Natural killer cell (primary cell): Measurements from ENCODE around the gene PTPRN. TPM values are rescaled to one million over a fixed set of nuclear protein-coding genes. Genes with fewer than 3 reads are reported as not detected.
A peak's percentile ranks its signal among the peaks of the same experiment; 100 is the strongest.

Source experiments
- ATAC-seq, 3 donors: fragments of 150-1000 bp in 2 of 3; fragments of 200-7000 bp in 1 of 3; cut with Tn5 transposase; 1 replicate in 1 of 3; 2 replicates in 2 of 3; pipeline ENCODE4 v1.10.0; 2021; ENCODE audit warnings: mild to moderate bottlenecking in 2 of 3, moderate library complexity in 2 of 3
- DNase-seq, 2 donors: peaks; one replicate each; pipeline versions ENCODE4 v3.0.0 to v3.0.0-alpha.2; 2013 to 2021; ENCODE audit warnings: mixed read lengths in 1 of 2
- H3K27ac ChIP-seq: one replicate; pipeline ENCODE4 v1.5.1; 2013; ENCODE audit warnings: mild to moderate bottlenecking, low read length
- H3K27me3 ChIP-seq: one replicate; pipeline ENCODE4 v1.6.1; 2013; ENCODE audit warnings: low read length; ENCODE audit not compliant: control insufficient read depth, insufficient read depth
- H3K36me3 ChIP-seq: one replicate; pipeline ENCODE4 v1.6.1; 2013; ENCODE audit warnings: low read length; ENCODE audit not compliant: control insufficient read depth, insufficient read depth
- H3K4me1 ChIP-seq: one replicate; pipeline ENCODE4 v1.6.1; 2013; ENCODE audit warnings: low read length; ENCODE audit not compliant: control insufficient read depth, insufficient read depth
- H3K4me3 ChIP-seq: one replicate; pipeline ENCODE4 v1.5.1; 2013; ENCODE audit warnings: low read length
- H3K9me3 ChIP-seq: one replicate; pipeline ENCODE4 v1.6.1; 2013; ENCODE audit warnings: low read length; ENCODE audit not compliant: control insufficient read depth, insufficient read depth
- H3K27ac Mint-ChIP-seq, 2 donors: one replicate each; pipeline ENCODE4 v1.8.0; 2022; ENCODE audit warnings: mild to moderate bottlenecking in 2 of 2, mixed read lengths in 2 of 2, moderate library complexity in 1 of 2
- H3K27me3 Mint-ChIP-seq, 2 donors: one replicate each; pipeline ENCODE4 v1.8.0; 2022; ENCODE audit warnings: low read depth in 2 of 2, mixed read lengths in 2 of 2
- H3K36me3 Mint-ChIP-seq: one replicate; pipeline ENCODE4 v1.8.0; 2022; ENCODE audit warnings: mixed read lengths
- H3K4me1 Mint-ChIP-seq, 2 donors: one replicate each; pipeline ENCODE4 v1.8.0; 2022; ENCODE audit warnings: mixed read lengths in 2 of 2
- H3K4me3 Mint-ChIP-seq: one replicate; pipeline ENCODE4 v1.8.0; 2022; ENCODE audit warnings: mild to moderate bottlenecking, moderate library complexity, mixed read lengths
- H3K9me3 Mint-ChIP-seq, 2 donors: one replicate each; pipeline ENCODE4 v1.8.0; 2022; ENCODE audit warnings: mixed read lengths in 2 of 2
- WGBS: methylation state at CpG from one replicate; pipeline ENCODE4 v1.1.7; 2013; ENCODE audit warnings: missing lambda C conversion rate; ENCODE audit not compliant: insufficient coverage; 5-methylcytosine and 5-hydroxymethylcytosine counted together
- intact Hi-C: fragments of 100-400 bp; cut with micrococcal nuclease; formaldehyde crosslinking; loops from one replicate; pipeline ENCODE4 v1.14.2; 2022
- total RNA-seq, 4 donors: library from RNA; stranded (reverse); fragments of 120-200 nt in 1 of 4; gene quantifications; one replicate each; pipeline versions ENCODE4 v1.2.3 to v1.2.4, GENCODE V29; 2013 to 2022
- TF ChIP-seq, protein P1 (sequence below): fragments of 200-600 bp; IDR thresholded peaks from one replicate; pipeline ENCODE4 v1.8.0; 2022; ENCODE audit warnings: antibody characterized with exemption

Gene PTPRN
- total RNA-seq, 3 donors from 2014 or later (not counting 1 experiment from before 2014, with no cell fraction given): 0.23 to 0.35 TPM; not detected in 1

- no peaks in the 10 kb centered on the region for H3K27me3 ChIP-seq
- peak overlapping the region; percentile 86 to 98 for H3K27ac Mint-ChIP-seq
- peaks cover 78% of the 10 kb centered on the region for H3K4me1 ChIP-seq
- peaks cover 40% of the 10 kb centered on the region for H3K36me3 ChIP-seq
- peak overlapping the region; percentile 14 for H3K4me3 ChIP-seq
- no peaks in the 10 kb centered on the region for H3K9me3 Mint-ChIP-seq
- no peaks in the 10 kb centered on the region for H3K9me3 ChIP-seq
- 11% methylated on average over 7 of the region's 7 CpGs for WGBS
- H3K4me3 Mint-ChIP-seq: peak overlapping the region; percentile 61
- ATAC-seq: no peak
- no peaks in the 10 kb centered on the region for H3K27me3 Mint-ChIP-seq
- DNase-seq: peak in 1 of 2 donors; percentile 73
- H3K36me3 Mint-ChIP-seq: no peaks in the 10 kb centered on the region
- peak overlapping the region; percentile 97 for H3K27ac ChIP-seq
- intact Hi-C loops: no loop called here
- TF ChIP-seq, protein P1, sequence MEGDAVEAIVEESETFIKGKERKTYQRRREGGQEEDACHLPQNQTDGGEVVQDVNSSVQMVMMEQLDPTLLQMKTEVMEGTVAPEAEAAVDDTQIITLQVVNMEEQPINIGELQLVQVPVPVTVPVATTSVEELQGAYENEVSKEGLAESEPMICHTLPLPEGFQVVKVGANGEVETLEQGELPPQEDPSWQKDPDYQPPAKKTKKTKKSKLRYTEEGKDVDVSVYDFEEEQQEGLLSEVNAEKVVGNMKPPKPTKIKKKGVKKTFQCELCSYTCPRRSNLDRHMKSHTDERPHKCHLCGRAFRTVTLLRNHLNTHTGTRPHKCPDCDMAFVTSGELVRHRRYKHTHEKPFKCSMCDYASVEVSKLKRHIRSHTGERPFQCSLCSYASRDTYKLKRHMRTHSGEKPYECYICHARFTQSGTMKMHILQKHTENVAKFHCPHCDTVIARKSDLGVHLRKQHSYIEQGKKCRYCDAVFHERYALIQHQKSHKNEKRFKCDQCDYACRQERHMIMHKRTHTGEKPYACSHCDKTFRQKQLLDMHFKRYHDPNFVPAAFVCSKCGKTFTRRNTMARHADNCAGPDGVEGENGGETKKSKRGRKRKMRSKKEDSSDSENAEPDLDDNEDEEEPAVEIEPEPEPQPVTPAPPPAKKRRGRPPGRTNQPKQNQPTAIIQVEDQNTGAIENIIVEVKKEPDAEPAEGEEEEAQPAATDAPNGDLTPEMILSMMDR: no peak
- peaks cover 54 to 84% of the 10 kb centered on the region in 2 donors for H3K4me1 Mint-ChIP-seq
Measured at GRCh38 chr2:219249203-219249980, 59.8 kb downstream of the PTPRN start.

DNA sequence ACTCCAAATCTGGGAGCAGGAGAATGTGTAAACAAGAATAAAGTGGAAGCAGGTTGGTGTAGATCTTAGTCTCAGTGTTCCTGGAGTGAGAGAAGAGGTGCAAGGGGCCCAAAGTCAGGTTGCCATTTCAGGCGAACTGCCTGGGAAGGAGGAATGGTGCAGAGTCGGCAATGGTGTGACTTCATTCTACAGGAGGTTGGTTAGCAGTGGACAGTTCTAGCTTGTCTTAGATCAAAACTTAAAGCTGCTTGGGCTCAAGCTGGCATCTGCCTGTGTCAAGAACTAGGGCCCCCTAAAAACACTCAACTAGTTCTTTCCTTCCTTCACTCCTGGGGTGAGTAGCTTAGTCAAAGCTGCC lies 60.4 kb downstream of the PTPRN start:
- TF ChIP-seq, protein P1: no peak
- Histone ChIP-seq H3K27me3 (no peaks in the 10 kb centered on the region), H3K4me1 (peaks cover 78% of the 10 kb centered on the region), H3K36me3 (peaks cover 40% of the 10 kb centered on the region), H3K4me3 (peak overlapping the region; percentile 14), H3K9me3 (no peaks in the 10 kb centered on the region), H3K27ac (peak overlapping the region; percentile 97)
- no peaks in the 10 kb centered on the region for H3K36me3 Mint-ChIP-seq
- no peaks in the 10 kb centered on the region for H3K27me3 Mint-ChIP-seq
- peaks cover 54 to 84% of the 10 kb centered on the region in 2 donors for H3K4me1 Mint-ChIP-seq
- H3K27ac Mint-ChIP-seq: peak overlapping the region; percentile 86 to 98
- no peak for ATAC-seq
- no peaks in the 10 kb centered on the region for H3K9me3 Mint-ChIP-seq
- intact Hi-C loops: no loop called here
- WGBS: 83% methylated on average over 2 of the region's 2 CpGs
- peak overlapping the region; percentile 61 for H3K4me3 Mint-ChIP-seq
- no peak for DNase-seq

GRCh38 chr2:219247678-219248642 lies 61.2 kb downstream of the PTPRN start:
- peaks cover 54 to 83% of the 10 kb centered on the region in 2 donors for H3K4me1 Mint-ChIP-seq
- no peaks in the 10 kb centered on the region for H3K27me3 Mint-ChIP-seq
- H3K9me3 Mint-ChIP-seq: no peaks in the 10 kb centered on the region
- no peaks in the 10 kb centered on the region for H3K36me3 Mint-ChIP-seq
- Histone ChIP-seq H3K36me3 (peaks cover 40% of the 10 kb centered on the region), H3K27ac (peak overlapping the region; percentile 97), H3K27me3 (no peaks in the 10 kb centered on the region), H3K9me3 (no peaks in the 10 kb centered on the region), H3K4me1 (peaks cover 78% of the 10 kb centered on the region), H3K4me3 (no peak overlapping the region)
- peak overlapping the region; percentile 86 to 98 for H3K27ac Mint-ChIP-seq
- H3K4me3 Mint-ChIP-seq: peak overlapping the region; percentile 94
- peak in 1 of 2 donors; percentile 89 for DNase-seq
- TF ChIP-seq, protein P1: no peak
- ATAC-seq: peak; percentile 31 to 71 (median 35)
- WGBS: 52% methylated on average over 15 of the region's 17 CpGs
- intact Hi-C loops: no loop called here
